ENCODE data around the gene OLA1. TPM values are rescaled to one million over a fixed set of nuclear protein-coding genes. Genes with fewer than 3 reads are reported as not detected.

Gene OLA1
- total and polyA plus RNA-seq, 7 donors: 51.5 to 99.6 (median 67.6) TPM

- H3K27me3 ChIP-seq: no peaks in the 10 kb centered on the region
- WGBS, 2 donors: 93 to 96% methylated on average over 6 of the region's 6 CpGs
- no peaks in the 10 kb centered on the region for H3K9me3 ChIP-seq
- TF ChIP-seq CTCF (IDR thresholded peaks at IDR 0.05): no peak
- TF ChIP-seq EP300 (IDR thresholded peaks at IDR 0.05): no peak
- no peak for TF ChIP-seq POLR2AphosphoS5 (IDR thresholded peaks at IDR 0.05)
- TF ChIP-seq POLR2A (IDR thresholded peaks at IDR 0.05): no peak
- no peak overlapping the region for H3K27ac ChIP-seq
- H3K4me1 ChIP-seq: no peaks in the 10 kb centered on the region
- H3K36me3 ChIP-seq: no peaks in the 10 kb centered on the region
- H3K4me3 ChIP-seq: no peak overlapping the region
- intact Hi-C loops (cut with DNase I): no loop called here
- no peak for DNase-seq
These were observed 56.8 kb downstream of the OLA1 start for GRCh38 chr2:174191342-174192074.

GRCh38 chr2:174184915-174185314 is 63.4 kb downstream of the OLA1 start:
- no peak overlapping the region for H3K27ac ChIP-seq
- TF ChIP-seq POLR2A (IDR thresholded peaks at IDR 0.05) (no peak), CTCF (IDR thresholded peaks at IDR 0.05) (no peak), EP300 (IDR thresholded peaks at IDR 0.05) (no peak), POLR2AphosphoS5 (IDR thresholded peaks at IDR 0.05) (no peak)
- intact Hi-C loops (cut with DNase I): no loop called here
- no peaks in the 10 kb centered on the region for H3K9me3 ChIP-seq
- H3K27me3 ChIP-seq: no peaks in the 10 kb centered on the region
- H3K4me3 ChIP-seq: no peak overlapping the region
- H3K36me3 ChIP-seq: no peaks in the 10 kb centered on the region
- H3K4me1 ChIP-seq: no peaks in the 10 kb centered on the region
- 91 to 94% methylated on average over 1 of the region's 1 CpG for WGBS, 2 donors
- DNase-seq: no peak

GRCh38 chr2:174184504-174184903 is 63.8 kb downstream of the OLA1 start:
- WGBS, 2 donors: 86 to 92% methylated on average over 2 of the region's 2 CpGs

GRCh38 chr2:174183076-174183475 is 65.3 kb downstream of the OLA1 start:
- Histone ChIP-seq H3K27ac (no peak overlapping the region), H3K36me3 (no peaks in the 10 kb centered on the region), H3K27me3 (no peaks in the 10 kb centered on the region), H3K4me3 (no peak overlapping the region), H3K9me3 (no peaks in the 10 kb centered on the region), H3K4me1 (no peaks in the 10 kb centered on the region)
- WGBS, 2 donors: 88 to 89% methylated on average over 1 of the region's 1 CpG
- DNase-seq: no peak
- intact Hi-C loops (cut with DNase I): no loop called here
- no peak for TF ChIP-seq POLR2A (IDR thresholded peaks at IDR 0.05)
- TF ChIP-seq CTCF (IDR thresholded peaks at IDR 0.05): no peak
- TF ChIP-seq EP300 (IDR thresholded peaks at IDR 0.05): no peak
- TF ChIP-seq POLR2AphosphoS5 (IDR thresholded peaks at IDR 0.05): no peak

More at GRCh38 chr2:174184504-174184903, 63.8 kb downstream of the OLA1 start:
- no peak for DNase-seq
- Histone ChIP-seq H3K4me1 (no peaks in the 10 kb centered on the region), H3K27ac (no peak overlapping the region), H3K4me3 (no peak overlapping the region), H3K36me3 (no peaks in the 10 kb centered on the region), H3K9me3 (no peaks in the 10 kb centered on the region), H3K27me3 (no peaks in the 10 kb centered on the region)
- intact Hi-C loops (cut with DNase I): no loop called here
- TF ChIP-seq POLR2A (IDR thresholded peaks at IDR 0.05): no peak
- no peak for TF ChIP-seq EP300 (IDR thresholded peaks at IDR 0.05)
- no peak for TF ChIP-seq POLR2AphosphoS5 (IDR thresholded peaks at IDR 0.05)
- no peak for TF ChIP-seq CTCF (IDR thresholded peaks at IDR 0.05)

GRCh38 chr2:174181368-174181767 is 67.0 kb downstream of the OLA1 start:
- 90 to 91% methylated on average over 5 of the region's 5 CpGs for WGBS, 2 donors
- no peak overlapping the region for H3K27ac ChIP-seq
- no peaks in the 10 kb centered on the region for H3K36me3 ChIP-seq
- H3K9me3 ChIP-seq: no peaks in the 10 kb centered on the region
- TF ChIP-seq EP300 (IDR thresholded peaks at IDR 0.05): no peak
- no peak for TF ChIP-seq CTCF (IDR thresholded peaks at IDR 0.05)
- no peak for TF ChIP-seq POLR2A (IDR thresholded peaks at IDR 0.05)
- TF ChIP-seq POLR2AphosphoS5 (IDR thresholded peaks at IDR 0.05): no peak
- H3K4me3 ChIP-seq: no peak overlapping the region
- no peaks in the 10 kb centered on the region for H3K4me1 ChIP-seq
- H3K27me3 ChIP-seq: no peaks in the 10 kb centered on the region
- DNase-seq: no peak
- intact Hi-C loops (cut with DNase I): no loop called here

Measured in sigmoid colon (tissue), 7 donors.